A549 treated with Hydrocortisone at 1 μM for 4 hours (cell line): ENCODE results near the gene TEKTIP1. TPM values are rescaled to one million over a fixed set of nuclear protein-coding genes. Genes with fewer than 3 reads are reported as not detected.

Experiments used
- total RNA-seq: library from RNA; stranded (reverse); fragments of 200-300 nt; extraction: Qiagen RNA extraction; gene quantifications from 5 replicates; pipeline ENCODE4 v1.2.3, GENCODE V29; 2022

The TEKTIP1 gene
- 0.20 to 0.23 TPM in 2 of 5 replicates, not detected in the others for total RNA-seq

DNA sequence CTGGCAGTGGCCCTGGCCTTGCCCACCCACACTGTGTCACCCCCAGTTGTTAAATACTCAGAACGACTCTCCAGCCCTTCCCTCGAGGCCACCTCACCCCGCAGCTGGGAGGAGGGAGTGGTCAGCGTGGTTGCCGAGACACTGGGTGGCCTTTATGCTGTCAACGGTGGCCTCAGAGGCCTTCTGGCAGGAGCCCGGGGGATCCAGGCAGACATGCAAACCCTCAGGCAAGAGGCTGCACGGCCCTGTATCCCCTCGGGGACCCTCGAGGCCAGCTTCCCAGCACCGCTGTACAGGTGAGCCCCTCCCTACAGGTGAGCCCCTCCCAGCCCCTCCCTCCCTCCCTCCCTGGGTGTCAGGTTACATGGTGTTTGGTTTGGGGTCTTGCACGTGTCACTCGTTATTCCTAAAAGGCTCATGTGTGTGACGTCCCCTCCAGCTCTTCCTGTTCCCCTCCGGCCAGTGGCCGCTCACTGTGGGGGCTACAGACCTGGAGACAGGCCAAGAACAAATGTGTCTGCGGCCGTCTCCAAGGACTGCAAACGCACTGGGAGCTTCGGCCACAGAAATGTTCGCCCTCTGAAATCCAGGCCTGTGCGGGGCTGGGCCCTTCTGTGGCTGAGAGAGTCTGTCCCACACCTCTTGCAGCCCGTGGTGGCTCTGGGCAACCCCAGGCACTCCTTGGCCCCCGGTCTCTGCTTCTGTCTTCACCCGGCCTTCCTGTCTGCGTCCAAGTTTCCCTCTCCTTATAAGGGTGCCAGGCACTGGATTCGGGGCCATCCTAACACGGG lies at the start of gene TEKTIP1:
TEKTIP1 (plus strand) TSS at position 210 of the 791 bp plus-strand sequence; CDS start at position 214, 4 bp downstream.

DNA sequence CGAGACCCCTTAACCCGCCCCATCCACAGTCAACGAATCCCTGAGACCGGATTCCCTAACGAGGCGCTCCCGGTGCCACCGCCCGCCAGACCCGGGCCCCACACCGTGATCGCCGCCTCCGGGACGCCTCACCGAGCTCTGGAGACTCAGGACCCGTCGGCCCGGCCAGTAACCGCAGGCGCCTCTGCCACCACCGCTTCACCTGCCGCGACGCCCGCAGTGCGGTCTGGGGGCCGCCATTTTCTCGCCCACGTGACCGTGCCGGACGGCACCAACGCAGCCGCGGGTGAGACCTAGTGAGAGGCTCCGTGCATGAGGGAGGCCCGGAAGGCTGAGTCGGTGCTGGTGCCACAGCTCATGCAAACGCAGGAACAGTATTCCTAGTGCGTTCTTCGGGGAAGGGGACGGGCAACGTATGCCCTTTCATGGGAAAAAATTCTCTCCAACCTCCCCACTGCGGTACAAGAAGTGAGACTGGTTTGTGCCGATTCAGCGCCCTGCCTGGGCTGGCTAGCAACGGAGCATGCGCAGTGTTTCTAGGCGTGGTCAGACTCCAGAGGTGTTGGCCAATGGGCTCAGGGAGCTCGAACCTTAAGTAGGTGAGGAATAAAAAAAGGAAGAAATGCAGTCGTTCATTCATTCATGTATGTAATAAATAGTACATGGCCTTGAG lies 38.4 kb upstream of the TEKTIP1 start, which contains the start of gene DOHH:
DOHH (minus strand) TSS at position 246 of the 673 bp plus-strand sequence. CDS start 3,860 bp downstream, outside the sequence.

GRCh38 chr19:3505598-3506383 lies 33.2 kb upstream of the TEKTIP1 start, which contains the start of gene FZR1:
FZR1 (plus strand) TSS chr19:3506311; CDS start chr19:3522990, 16,679 bp downstream.

DNA sequence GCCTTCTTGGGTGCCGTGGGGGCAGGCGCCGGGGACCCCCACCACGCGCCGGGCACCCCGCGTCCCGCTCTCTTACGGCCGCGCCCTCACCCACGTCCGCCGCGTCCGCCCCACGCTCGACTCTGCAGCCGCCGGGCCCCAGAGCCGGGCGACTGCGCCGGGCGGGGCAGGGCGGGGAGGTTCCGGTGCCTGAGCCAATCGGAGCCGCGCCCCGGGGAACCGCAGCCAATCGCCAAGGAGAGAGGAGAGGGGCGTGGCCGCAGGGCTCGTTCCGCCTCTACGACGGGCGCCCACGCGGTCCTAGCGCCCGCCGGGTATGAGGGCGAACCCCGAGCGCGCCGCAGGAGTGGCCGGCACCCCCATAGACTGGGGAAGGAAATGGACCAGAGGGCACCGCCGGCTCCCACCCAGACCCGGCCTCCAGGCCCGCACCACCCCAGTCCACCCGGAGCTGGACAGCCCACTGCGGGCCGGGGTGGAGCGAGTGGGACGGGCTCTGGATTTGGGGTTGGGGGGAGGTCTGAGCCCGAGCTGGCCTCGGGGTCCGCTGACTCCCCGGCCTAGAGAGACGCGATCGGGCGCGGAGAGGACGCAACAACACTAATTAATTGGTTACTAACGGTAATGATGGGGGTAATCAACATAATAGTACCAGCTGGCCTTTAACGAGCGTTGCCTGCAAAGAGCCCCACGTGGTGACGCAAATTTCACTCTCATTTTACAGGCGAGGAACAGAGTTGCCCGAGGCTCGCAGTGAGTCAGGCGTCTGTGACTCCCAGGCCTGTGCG lies 18.7 kb downstream of the TEKTIP1 start, which contains the start of gene MFSD12:
MFSD12 (minus strand) TSS at position 126 of the 788 bp plus-strand sequence. CDS start 183 bp downstream, outside the sequence.

GRCh38 chr19:3572855-3573161 lies 33.8 kb downstream of the TEKTIP1 start, which contains the start of gene HMG20B:
HMG20B (plus strand) TSS chr19:3572944; CDS start chr19:3573310, 366 bp downstream.

GRCh38 chr19:3585301-3586126 lies 46.5 kb downstream of the TEKTIP1 start, which contains the start of gene GIPC3:
GIPC3 (plus strand) TSS chr19:3585478; CDS start chr19:3585598, 120 bp downstream.

Other genes starting within 250 kb of the TEKTIP1 start
- gene NFIC, start 172.6 kb upstream of the TEKTIP1 start, total RNA-seq, result 36.4 to 53.7 TPM (median 47.0 TPM) in 5 replicates
- gene SMIM24, start 58.6 kb upstream of the TEKTIP1 start, total RNA-seq, result 0.80 to 1.4 TPM (median 0.90 TPM) in 5 replicates
- not detected in 5 replicates for gene SMIM44, start 55.7 kb upstream of the TEKTIP1 start, total RNA-seq
- gene DOHH, start 38.5 kb upstream of the TEKTIP1 start, total RNA-seq, result 13.0 to 18.6 TPM (median 17.0 TPM) in 5 replicates
- gene FZR1, start 32.9 kb upstream of the TEKTIP1 start, total RNA-seq, result 27.8 to 36.3 TPM (median 34.2 TPM) in 5 replicates
- gene MFSD12, start 18.4 kb downstream of the TEKTIP1 start, total RNA-seq, result 124 to 145 TPM (median 137 TPM) in 5 replicates
- gene HMG20B, start 33.8 kb downstream of the TEKTIP1 start, total RNA-seq, result 41.3 to 60.6 TPM (median 56.1 TPM) in 5 replicates
- 0.17 to 0.32 TPM (median 0.25 TPM) in 5 replicates for gene GIPC3, start 46.3 kb downstream of the TEKTIP1 start, total RNA-seq
- 0.86 to 1.5 TPM (median 1.0 TPM) in 5 replicates for gene TBXA2R, start 67.7 kb downstream of the TEKTIP1 start, total RNA-seq
- gene CACTIN, start 87.6 kb downstream of the TEKTIP1 start, total RNA-seq, result 12.1 to 17.4 TPM (median 17.0 TPM) in 5 replicates
- 11.1 to 13.1 TPM (median 11.9 TPM) in 5 replicates for gene PIP5K1C, start 161.3 kb downstream of the TEKTIP1 start, total RNA-seq
- 0.39 to 0.69 TPM (median 0.56 TPM) in 5 replicates for gene TJP3, start 169.2 kb downstream of the TEKTIP1 start, total RNA-seq
- gene APBA3, start 222.5 kb downstream of the TEKTIP1 start, total RNA-seq, result 9.8 to 11.6 TPM (median 11.1 TPM) in 5 replicates
- gene MRPL54, start 223.5 kb downstream of the TEKTIP1 start, total RNA-seq, result 60.1 to 76.7 TPM (median 65.6 TPM) in 5 replicates
- not detected in 5 replicates for gene RAX2, start 233.1 kb downstream of the TEKTIP1 start, total RNA-seq
- 0.52 to 1.5 TPM (median 0.99 TPM) in 5 replicates for gene MATK, start 247.2 kb downstream of the TEKTIP1 start, total RNA-seq